ENCODE results near the gene UGDH.

DNA sequence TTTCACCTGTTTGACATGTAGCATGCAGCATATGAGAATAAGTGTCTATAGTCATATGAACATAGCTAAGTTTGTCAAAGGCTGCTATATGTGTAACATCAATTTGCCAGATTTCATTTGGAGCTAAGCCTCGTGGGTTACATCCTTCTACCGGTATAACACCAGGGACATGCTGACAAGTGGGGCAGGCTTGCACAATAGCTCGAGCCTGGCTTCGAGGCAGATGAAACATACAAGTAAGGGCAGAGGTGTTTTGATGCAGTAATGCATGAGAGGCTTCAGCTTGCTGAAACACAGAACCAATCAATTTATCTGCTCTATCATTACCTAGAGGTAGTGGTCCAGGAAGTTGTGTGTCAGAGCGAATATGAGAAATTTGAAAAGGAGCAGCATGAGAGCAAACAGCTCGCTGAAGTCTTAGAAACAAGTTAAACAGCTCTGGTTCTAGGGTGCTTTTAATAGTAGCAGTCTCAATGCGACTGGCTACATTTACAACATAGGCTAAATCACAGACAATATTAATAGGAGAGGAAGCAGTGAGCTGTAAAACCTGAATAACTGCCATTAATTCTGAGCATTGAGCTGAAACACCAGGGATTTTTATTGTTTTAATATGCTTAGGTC, 14.9 kb upstream of the UGDH start:
- TF ChIP-seq, protein P1, sequence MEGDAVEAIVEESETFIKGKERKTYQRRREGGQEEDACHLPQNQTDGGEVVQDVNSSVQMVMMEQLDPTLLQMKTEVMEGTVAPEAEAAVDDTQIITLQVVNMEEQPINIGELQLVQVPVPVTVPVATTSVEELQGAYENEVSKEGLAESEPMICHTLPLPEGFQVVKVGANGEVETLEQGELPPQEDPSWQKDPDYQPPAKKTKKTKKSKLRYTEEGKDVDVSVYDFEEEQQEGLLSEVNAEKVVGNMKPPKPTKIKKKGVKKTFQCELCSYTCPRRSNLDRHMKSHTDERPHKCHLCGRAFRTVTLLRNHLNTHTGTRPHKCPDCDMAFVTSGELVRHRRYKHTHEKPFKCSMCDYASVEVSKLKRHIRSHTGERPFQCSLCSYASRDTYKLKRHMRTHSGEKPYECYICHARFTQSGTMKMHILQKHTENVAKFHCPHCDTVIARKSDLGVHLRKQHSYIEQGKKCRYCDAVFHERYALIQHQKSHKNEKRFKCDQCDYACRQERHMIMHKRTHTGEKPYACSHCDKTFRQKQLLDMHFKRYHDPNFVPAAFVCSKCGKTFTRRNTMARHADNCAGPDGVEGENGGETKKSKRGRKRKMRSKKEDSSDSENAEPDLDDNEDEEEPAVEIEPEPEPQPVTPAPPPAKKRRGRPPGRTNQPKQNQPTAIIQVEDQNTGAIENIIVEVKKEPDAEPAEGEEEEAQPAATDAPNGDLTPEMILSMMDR (optimal IDR thresholded peaks at IDR 0.05 in 1 of 3, IDR thresholded peaks at IDR 0.05 in 1 of 3, conservative IDR thresholded peaks at IDR 0.05 in 1 of 3; ENCODE audit: extremely low read depth in 1 of 3, insufficient read depth in 2 of 3, low read length in 3 of 3), result no peak
- no peak for TF ChIP-seq EZH2 (IDR thresholded peaks at IDR 0.05; ENCODE audit: low read length)
